Right lobe of liver (tissue), 6 donors: ENCODE data around the gene SLC33A1. TPM values are rescaled to one million over a fixed set of nuclear protein-coding genes. Genes with fewer than 3 reads are reported as not detected.
"Not testable (repeated sequence)": the region's sequence is repeated elsewhere in the genome, so short reads cannot be mapped to it uniquely, and the experiment has no call there.

Experiments
- ATAC-seq, 4 donors: fragments of 200-7000 bp; cut with Tn5 transposase; one replicate each; pipeline ENCODE4 v1.9.1; 2020; ENCODE audit warnings: mild to moderate bottlenecking in 4 of 4, moderate library complexity in 4 of 4
- DNase-seq, 3 donors: peaks; one replicate each; pipeline ENCODE4 v3.0.0-alpha.2; 2020
- H3K27ac ChIP-seq, 3 donors: fragments of 200-600 bp; one replicate each; pipeline ENCODE4 v1.8.0; 2022
- H3K27me3 ChIP-seq, 2 donors: fragments of 200-600 bp; one replicate each; pipeline ENCODE4 v1.8.0; 2022
- H3K36me3 ChIP-seq, 4 donors: fragments of 200-600 bp; sonication (generic) in 1 of 4; one replicate each; pipeline versions ENCODE4 v1.5.1 to v1.8.0; 2017 to 2022; ENCODE audit warnings: control low read depth in 1 of 4
- H3K4me1 ChIP-seq, 4 donors: fragments of 200-600 bp; sonication (generic) in 1 of 4; one replicate each; pipeline versions ENCODE4 v1.5.1 to v1.8.0; 2017 to 2022; ENCODE audit warnings: control low read depth in 1 of 4
- H3K4me3 ChIP-seq, 3 donors: fragments of 200-600 bp; one replicate each; pipeline ENCODE4 v1.8.0; 2022
- H3K9me3 ChIP-seq, 4 donors: fragments of 200-600 bp; sonication (generic) in 1 of 4; one replicate each; pipeline versions ENCODE4 v1.5.1 to v1.8.0; 2017 to 2022; ENCODE audit warnings: control low read depth in 1 of 4
- CTCF ChIP-seq, 4 donors: fragments of 200-600 bp in 3 of 4; fragments of 450-650 bp in 1 of 4; IDR thresholded peaks; one replicate each; pipeline versions ENCODE4 v1.5.1 to v1.8.0; 2016 to 2022; ENCODE audit warnings: antibody characterized with exemption in 4 of 4, mild to moderate bottlenecking in 2 of 4
- POLR2A ChIP-seq: fragments of 450-650 bp; IDR thresholded peaks from one replicate; pipeline ENCODE4 v1.6.1; 2017; ENCODE audit warnings: antibody characterized with exemption, mild to moderate bottlenecking
- WGBS: methylation state at CpG from one replicate; pipeline ENCODE4 v1.1.6; 2018; ENCODE audit warnings: low coverage, low lambda C conversion rate; ENCODE audit not compliant: insufficient coverage; ENCODE audit errors: missing lambda C conversion rate; 5-methylcytosine and 5-hydroxymethylcytosine counted together
- intact Hi-C, 2 donors: fragments of 100-400 bp; cut with DNase I; formaldehyde crosslinking; loops; one replicate each; pipeline versions ENCODE4 v1.11.2 to v1.14.1; 2022
- total RNA-seq, 6 experiments: library from RNA; depleted of rRNA in 2 of 6; stranded (reverse); fragments of >200 nt in 2 of 6; fragmentation: NEBNext Ultra II Directional in 3 of 6; extraction: Animal tissue kit (Norgen Biotek cat#: 25700) in 3 of 6; gene quantifications; one replicate each; pipeline versions ENCODE4 v1.1.0 to v1.2.4, GENCODE V29; 2016 to 2023
- donor health status: DM: no; HTN: yes; CAD: no.
- donor health status: DM: no; HTN: no; CAD: no.
- donor health status: DM: no; HTN: no; CAD: no.
- donor health status: DM: no; HTN: yes; CAD: no.
- donor health status: DM: no; HTN: yes; CAD: no.

The SLC33A1 gene
- total RNA-seq, 6 experiments from 2014 or later: 31.9 to 43.1 (median 34.2) TPM

GRCh38 chr3:155859859-155860258 lies 5.6 kb upstream of the SLC33A1 start:
- Histone ChIP-seq H3K9me3 (no peaks in the 10 kb centered on the region), H3K36me3 (no peaks in the 10 kb centered on the region), H3K27me3 (no peaks in the 10 kb centered on the region), H3K4me3 (peak overlapping the region; percentile 2 to 23 (median 6)), H3K4me1 (no peaks in the 10 kb centered on the region), H3K27ac (peak overlapping the region in 1 of 3 donors; percentile 42)
- 0% methylated on average over 2 of the region's 2 CpGs for WGBS
- no peak for DNase-seq
- no peak for TF ChIP-seq POLR2A
- TF ChIP-seq CTCF (IDR thresholded peaks at IDR 0.05): peak; percentile 28 to 44 (median 38)
- intact Hi-C loops: no loop called here
- peak; percentile 68 to 80 (median 74) for ATAC-seq

GRCh38 chr3:155853214-155854140 lies 750 bp downstream of the SLC33A1 start:
- Histone ChIP-seq H3K4me1 (peaks cover 0 to 35% (median 6%) of the 10 kb centered on the region in 4 donors), H3K9me3 (no peaks in the 10 kb centered on the region), H3K27me3 (no peaks in the 10 kb centered on the region), H3K36me3 (no peaks in the 10 kb centered on the region), H3K4me3 (peak overlapping the region; percentile 86 to 95 (median 93)), H3K27ac (peak overlapping the region; percentile 92 to 98 (median 97))
- TF ChIP-seq POLR2A: no peak
- TF ChIP-seq CTCF (IDR thresholded peaks at IDR 0.05): peak in 1 of 4 donors; percentile 15
- peak in 3 of 4 donors; percentile 0 to 4 (median 1) for ATAC-seq
- intact Hi-C loops: no loop called here
- WGBS: 1% methylated on average over 27 of the region's 45 CpGs
- peak in 2 of 3 donors; percentile 40 to 72 for DNase-seq

- no peaks in the 10 kb centered on the region for H3K27me3 ChIP-seq
- H3K4me3 ChIP-seq: peak overlapping the region; percentile 86 to 95 (median 93)
- TF ChIP-seq POLR2A (no peak), CTCF (IDR thresholded peaks at IDR 0.05) (no peak)
- 2% methylated on average over 2 of the region's 2 CpGs for WGBS
- H3K9me3 ChIP-seq: no peaks in the 10 kb centered on the region
- ATAC-seq: no peak
- H3K27ac ChIP-seq: peak overlapping the region in 1 of 3 donors; percentile 98
- no peaks in the 10 kb centered on the region for H3K36me3 ChIP-seq
- DNase-seq: no peak
- peaks cover 0 to 35% (median 6%) of the 10 kb centered on the region in 4 donors for H3K4me1 ChIP-seq
- intact Hi-C loops: no loop called here
These were observed 1.9 kb downstream of the SLC33A1 start for GRCh38 chr3:155852341-155852740.

- peak in 2 of 4 donors; percentile 5 to 8 for ATAC-seq
- H3K4me1 ChIP-seq: peaks cover 0 to 35% (median 6%) of the 10 kb centered on the region in 4 donors
- H3K4me3 ChIP-seq: peak overlapping the region in 1 of 3 donors; percentile 14
- H3K27me3 ChIP-seq, intact Hi-C loops, H3K9me3 ChIP-seq, DNase-seq, H3K36me3 ChIP-seq: not testable (repeated sequence)
- H3K27ac ChIP-seq: peak overlapping the region in 1 of 3 donors; percentile 36
- 40% methylated on average over 2 of the region's 3 CpGs for WGBS
These were observed 4.8 kb downstream of the SLC33A1 start for GRCh38 chr3:155849404-155849803.

- DNase-seq: no peak
- ATAC-seq: no peak
- H3K4me1 ChIP-seq: peaks cover 0 to 35% (median 6%) of the 10 kb centered on the region in 4 donors
- WGBS: 100% methylated on average over 3 of the region's 3 CpGs
- intact Hi-C loops: no loop called here
- no peaks in the 10 kb centered on the region for H3K9me3 ChIP-seq
- H3K36me3 ChIP-seq: no peaks in the 10 kb centered on the region
- H3K27ac ChIP-seq: no peak overlapping the region
- no peak overlapping the region for H3K4me3 ChIP-seq
- no peak for TF ChIP-seq CTCF (IDR thresholded peaks at IDR 0.05)
- TF ChIP-seq POLR2A: no peak
- no peaks in the 10 kb centered on the region for H3K27me3 ChIP-seq
These were observed 6.2 kb downstream of the SLC33A1 start for GRCh38 chr3:155847993-155848392.
